Left lobe of liver (tissue), 2 donors: ENCODE measurements around the gene ABCF3. TPM values are rescaled to one million over a fixed set of nuclear protein-coding genes. Genes with fewer than 3 reads are reported as not detected.

ENCODE experiments used
- ATAC-seq: fragments of 200-7000 bp; cut with Tn5 transposase; one replicate; pipeline ENCODE4 v1.9.1; 2020; ENCODE audit warnings: mild to moderate bottlenecking, moderate library complexity
- DNase-seq: peaks from one replicate; pipeline ENCODE4 v3.0.0-alpha.2; 2020; ENCODE audit warnings: low spot score
- total RNA-seq: library from RNA; stranded (reverse); gene quantifications from one replicate; pipeline ENCODE4 v1.2.1, GENCODE V29; 2021
- donor health status: DM: no; HTN: no; CAD: no; lungs with moderate emphysema.
- donor health status: DM: no; HTN: yes; CAD: no.

The ABCF3 gene
- total RNA-seq, 1 donor from 2014 or later = 53.8 TPM

GRCh38 chr3:184184546-184185230 is 1.3 kb upstream of the ABCF3 start:
- DNase-seq = no peak
- ATAC-seq = no peak

DNA sequence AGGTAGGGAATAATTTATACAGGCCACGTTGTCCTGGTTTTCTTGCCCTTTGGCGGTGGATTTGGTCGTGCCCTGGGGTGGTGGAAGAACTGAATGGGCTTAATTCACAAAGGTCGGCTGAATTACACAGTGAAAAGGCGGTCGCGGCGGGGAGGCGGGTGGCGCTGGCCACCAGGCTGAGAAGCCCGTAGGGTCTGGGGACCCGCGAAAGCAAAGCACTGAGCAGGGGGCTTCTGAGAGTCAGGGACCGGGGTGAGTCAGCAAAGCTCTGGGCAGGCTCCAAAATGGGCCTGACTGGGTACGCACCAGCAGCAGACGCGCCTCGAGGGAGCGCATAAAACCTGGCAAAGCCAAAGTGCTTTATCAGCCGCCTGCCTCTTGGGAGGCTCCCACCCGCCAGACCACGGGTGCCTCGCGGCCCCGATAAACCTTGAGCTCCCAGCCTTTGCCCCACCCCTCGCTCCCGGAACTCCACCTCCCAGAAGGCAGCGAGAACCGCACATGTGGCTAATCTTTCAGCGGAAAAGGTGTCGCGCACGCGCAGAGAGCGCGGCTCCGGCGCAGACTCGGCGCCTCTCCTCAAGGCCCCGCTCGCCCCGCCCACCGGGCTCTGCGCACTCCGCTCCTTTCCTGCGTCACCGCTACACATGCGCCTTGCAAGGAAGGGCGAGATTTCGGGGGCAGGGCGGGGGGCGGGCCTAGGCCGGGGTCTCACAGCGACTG is 377 bp upstream of the ABCF3 start:
- ATAC-seq (peak; percentile 92), DNase-seq (peak; percentile 100)

DNA sequence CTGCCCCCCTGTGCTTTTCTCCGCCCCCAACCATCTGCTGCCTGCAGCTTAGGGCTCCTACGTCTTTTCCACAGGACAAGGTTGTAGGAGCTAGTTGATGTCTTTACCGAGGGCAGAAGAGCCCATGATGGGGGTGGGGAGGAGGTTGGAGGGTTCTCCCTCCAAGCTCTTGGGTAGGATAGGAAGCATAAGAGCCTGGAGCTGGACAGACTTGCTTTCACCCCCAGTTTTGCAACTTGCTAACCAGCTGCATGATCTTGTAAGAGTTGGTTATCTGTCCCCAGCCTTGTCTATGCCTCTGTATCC is 856 bp downstream of the ABCF3 start:
- DNase-seq (no peak), ATAC-seq (no peak)

DNA sequence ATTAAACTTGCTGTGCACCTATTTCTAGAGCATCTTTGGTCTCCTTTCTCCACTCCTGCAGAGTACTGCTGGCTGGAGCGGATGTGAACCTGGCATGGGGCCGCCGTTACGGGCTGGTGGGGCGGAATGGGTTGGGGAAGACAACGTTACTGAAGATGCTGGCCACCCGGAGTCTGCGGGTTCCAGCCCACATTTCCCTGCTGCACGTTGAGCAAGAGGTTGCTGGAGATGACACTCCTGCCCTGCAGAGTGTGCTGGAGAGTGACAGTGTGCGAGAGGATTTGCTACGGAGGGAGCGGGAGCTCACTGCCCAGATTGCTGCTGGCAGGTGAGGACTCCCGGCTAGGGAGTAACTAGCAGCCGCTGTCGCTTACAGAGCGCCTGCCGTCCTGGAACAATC is 2.1 kb downstream of the ABCF3 start:
- no peak for ATAC-seq
- DNase-seq = no peak

GRCh38 chr3:184189421-184189820 is 3.4 kb downstream of the ABCF3 start:
- ATAC-seq = no peak
- no peak for DNase-seq

DNA sequence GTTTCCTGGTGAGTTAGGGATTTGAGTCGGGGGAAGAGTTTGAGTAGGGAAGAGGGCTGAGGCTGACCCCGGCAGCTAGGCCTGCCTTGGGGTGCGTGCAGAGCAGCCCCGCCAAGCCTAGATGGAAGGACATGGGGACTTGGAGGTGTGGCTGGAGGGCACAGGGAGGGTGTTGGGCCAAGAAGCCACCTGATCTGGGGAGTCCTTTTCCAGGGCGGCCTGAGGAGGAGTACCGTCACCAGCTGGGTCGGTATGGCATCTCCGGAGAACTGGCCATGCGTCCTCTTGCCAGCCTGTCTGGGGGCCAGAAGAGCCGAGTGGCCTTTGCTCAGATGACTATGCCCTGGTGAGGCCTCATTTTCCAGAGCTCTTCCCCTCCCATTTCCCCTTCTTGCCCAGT is 6.9 kb downstream of the ABCF3 start:
- no peak for ATAC-seq
- no peak for DNase-seq

DNA sequence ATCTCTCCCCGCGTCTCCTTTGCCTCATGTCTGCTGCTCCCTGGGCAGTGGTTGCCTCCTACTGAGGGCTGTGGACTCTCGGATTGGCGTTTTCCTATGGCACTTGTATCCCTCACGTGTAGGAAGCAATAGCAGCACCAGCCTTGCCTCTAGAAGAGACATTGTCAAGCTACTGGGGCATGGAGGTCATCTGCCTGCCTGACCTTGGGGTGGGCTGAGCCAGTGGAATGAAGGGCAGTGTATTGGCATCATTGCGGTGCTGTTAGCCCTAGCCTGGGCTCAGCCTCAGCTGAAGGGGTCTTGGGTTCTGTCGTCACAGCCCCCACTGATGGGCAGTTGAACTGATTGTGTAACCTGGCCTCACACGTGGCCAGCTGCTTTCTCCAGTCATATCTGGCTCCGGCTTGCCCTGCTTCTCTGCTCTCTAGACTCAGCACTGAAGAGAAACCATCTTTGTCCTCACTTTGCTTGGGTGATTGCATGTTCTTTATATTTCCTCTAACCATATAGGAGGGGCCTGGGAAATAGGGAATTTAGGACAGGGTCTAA is 8.1 kb downstream of the ABCF3 start:
- ATAC-seq (no peak), DNase-seq (no peak)

DNA sequence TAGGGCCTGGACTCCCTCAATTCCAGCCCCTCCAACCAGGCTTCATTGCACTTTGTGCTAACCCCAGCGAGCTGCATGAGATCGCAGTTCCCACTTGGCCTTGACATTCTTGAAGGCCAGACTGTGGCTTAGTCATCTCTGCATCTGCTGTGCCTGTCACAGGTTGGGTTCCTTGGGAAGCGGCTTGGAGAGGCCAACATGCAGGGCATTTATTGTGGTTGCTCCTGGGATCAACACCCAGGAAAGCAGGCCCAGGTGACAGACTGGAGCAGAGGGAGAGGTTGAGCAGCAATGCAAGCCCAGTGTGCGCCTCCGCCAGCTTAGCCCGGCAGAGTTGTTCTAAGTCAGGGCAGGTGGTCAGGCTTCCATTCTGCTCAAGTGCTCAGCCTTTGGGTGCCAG is 10.5 kb downstream of the ABCF3 start:
- DNase-seq (no peak), ATAC-seq (peak; percentile 27)

DNA sequence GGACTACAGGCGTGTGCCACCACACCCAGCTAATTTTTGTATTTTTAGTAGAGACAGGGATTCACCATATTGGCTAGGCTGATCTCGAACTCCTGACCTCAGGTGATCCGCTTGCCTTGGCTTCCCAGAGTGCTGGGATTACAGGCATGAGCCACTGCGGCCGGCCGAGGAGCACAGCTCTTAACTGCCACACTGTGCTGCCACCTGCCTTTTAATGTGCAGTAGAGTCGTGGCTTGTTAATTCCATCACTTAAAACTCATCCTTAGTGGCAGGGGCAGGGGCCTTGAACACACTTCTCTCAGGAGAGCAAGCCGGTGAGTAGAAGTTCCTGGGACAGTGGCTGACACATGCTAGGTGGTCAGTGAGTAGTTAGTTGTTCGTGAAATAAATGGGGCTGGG is 12.5 kb downstream of the ABCF3 start:
- DNase-seq (no peak), ATAC-seq (peak; percentile 18)

DNA sequence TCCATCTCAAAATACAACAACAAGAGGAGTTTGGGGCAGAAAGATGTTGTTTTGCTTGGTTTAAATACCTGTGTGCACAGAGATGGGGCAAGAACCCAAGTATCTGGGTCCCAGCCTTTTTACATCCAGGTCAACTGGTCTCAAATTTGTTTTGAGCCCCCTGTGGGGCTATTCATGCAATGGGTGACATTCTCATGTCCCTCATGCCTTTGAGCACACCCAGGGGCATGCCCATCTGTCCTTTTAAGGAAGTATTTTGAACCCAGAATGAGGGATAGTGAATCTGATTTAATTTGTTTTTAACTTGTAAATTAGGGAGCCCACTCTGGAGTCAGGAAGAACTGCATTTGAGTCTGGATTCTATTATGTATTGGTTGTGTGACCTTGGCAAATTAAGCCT is 14.8 kb downstream of the ABCF3 start:
- ATAC-seq = no peak

DNA sequence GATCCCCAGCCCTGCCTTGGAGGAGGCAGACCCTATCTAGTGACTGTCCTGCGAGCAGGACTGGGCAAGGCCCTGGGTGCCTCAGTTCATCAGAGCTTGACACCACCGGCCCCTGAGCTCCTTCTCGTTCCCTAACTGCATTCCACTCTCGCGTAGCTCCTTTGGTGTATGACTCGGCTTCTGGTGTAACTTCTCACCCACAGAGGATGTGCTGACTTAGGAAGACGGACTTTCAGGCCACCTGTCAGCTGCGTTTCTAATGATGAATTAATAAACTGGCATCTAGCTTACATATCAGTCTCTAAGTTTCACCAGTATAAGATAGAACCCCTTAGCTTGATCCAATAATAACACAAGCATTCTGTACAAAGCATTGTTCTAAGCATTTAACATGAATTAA is 17.5 kb downstream of the ABCF3 start:
- ATAC-seq (no peak), DNase-seq (no peak)

More for the DNA sequence above, 14.8 kb downstream of the ABCF3 start:
- DNase-seq = no peak

- ATAC-seq (peak; percentile 41), DNase-seq (no peak)
Observed at GRCh38 chr3:184209146-184209923, 23.3 kb downstream of the ABCF3 start.

DNA sequence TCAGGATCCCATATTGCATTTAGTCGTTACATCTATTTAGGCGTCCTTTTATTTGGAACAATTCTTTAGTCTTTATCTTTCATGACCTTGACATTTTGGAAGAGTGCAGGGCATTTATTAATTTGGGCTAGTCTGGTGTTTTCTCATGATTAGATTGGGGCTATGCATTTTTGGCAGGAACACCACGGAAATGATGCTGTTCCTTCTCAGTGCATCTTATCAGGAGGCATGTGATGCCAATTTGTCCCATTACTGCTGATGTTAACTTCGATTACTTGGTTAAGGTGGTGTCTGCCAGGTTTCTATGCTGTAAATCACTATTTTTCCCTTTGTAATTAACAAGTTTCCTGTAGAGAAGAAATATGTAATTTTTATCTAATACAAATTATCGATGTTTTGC is 25.3 kb downstream of the ABCF3 start:
- ATAC-seq (no peak), DNase-seq (no peak)

DNA sequence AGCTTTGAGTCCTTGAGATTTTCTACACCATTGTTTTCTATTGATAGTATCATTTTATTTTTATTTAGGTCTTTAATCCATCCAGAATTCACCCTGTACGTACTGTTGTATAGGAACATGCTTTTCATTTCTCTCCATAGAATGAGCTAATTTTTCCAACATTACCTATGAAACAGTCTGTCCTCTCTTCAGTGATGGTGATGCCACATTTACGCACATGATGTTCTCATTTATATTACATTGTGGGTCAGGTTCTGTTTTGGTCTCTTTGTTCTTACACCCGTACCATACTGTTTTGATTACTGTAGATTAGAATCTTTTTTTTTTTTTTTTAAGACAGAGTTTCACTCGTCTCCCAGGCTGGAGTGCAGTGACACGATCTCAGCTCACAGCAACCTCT is 25.7 kb downstream of the ABCF3 start:
- DNase-seq (no peak), ATAC-seq (no peak)

DNA sequence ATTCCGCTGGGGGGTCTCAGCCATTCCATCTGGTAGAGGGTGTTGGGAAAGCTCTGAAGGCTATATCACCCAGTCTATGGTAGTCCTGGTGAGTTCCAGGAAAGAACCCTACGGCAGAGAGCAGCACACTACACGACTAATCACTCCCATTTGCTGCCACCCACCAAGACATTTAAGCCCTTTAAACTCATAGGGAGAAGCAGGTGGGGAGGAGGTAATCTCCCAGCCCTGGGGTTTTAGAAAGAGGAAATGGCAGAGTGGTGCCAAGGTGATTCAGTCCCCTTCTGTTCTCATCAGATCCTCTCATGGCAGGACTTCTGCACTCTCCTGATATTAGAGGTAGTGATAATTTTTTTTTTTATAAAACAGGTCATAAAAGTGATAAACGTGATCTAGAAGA is 32.8 kb downstream of the ABCF3 start:
- DNase-seq (no peak), ATAC-seq (no peak)

- no peak for ATAC-seq
- no peak for DNase-seq
Observed at GRCh38 chr3:184222521-184222920, 36.5 kb downstream of the ABCF3 start.

- DNase-seq = no peak
- no peak for ATAC-seq
Observed at GRCh38 chr3:184223946-184224345, 37.9 kb downstream of the ABCF3 start.

GRCh38 chr3:184227481-184227935 is 41.5 kb downstream of the ABCF3 start:
- peak; percentile 79 for ATAC-seq

DNA sequence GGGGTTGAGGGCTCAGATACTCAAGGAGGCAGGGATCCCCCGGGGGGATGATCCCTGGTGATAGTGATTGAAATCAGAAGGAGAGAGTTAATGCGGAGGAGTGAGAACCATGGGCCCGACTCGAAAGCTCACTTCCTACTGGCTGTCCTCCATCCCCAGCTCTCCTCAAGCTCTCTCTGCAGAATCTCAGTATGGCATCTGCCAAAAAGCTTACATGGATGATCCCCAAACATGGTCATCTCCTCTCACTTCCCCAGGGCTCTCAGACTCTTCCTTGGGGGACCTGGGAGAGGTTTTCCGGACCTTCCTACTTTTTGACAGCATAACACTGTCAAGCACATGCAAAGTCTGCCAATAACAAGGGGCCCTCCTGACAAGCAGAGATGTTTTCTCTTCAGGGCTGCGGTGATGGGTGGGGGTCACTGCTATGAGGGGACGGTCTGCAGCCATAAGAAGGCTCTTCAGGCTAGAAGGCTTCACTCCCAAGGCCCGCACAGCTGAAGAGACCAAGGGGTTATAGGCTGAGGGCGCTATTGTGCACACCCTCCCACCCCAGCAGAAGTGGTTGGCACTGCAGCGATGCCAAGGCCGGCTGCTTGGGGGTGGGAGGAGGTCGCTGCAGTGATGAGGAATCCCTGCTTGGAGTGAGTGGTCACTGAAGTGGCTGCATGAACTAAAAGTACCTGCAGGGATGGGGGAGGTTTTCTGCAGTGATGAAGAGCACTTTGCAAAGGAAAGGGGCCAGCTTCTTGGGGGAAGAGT is 42.6 kb downstream of the ABCF3 start:
- no peak for DNase-seq

More at GRCh38 chr3:184227481-184227935, 41.5 kb downstream of the ABCF3 start:
- DNase-seq = no peak

GRCh38 chr3:184229394-184230080 is 43.5 kb downstream of the ABCF3 start, which contains the start of gene VWA5B2:
VWA5B2 (plus strand) TSS chr3:184229585; CDS start chr3:184230529, 944 bp downstream.
- ATAC-seq = peak; percentile 82

More for the DNA sequence above, 42.6 kb downstream of the ABCF3 start:
- no peak for ATAC-seq

More at GRCh38 chr3:184229394-184230080, 43.5 kb downstream of the ABCF3 start, which contains the start of gene VWA5B2:
- no peak for DNase-seq
